HG02623 (cell line): ENCODE data around the gene SEPTIN12.
A peak's percentile ranks its signal among the peaks of the same experiment; 100 is the strongest.
"Not testable (repeated sequence)": the region's sequence is repeated elsewhere in the genome, so short reads cannot be mapped to it uniquely, and the experiment has no call there.

ENCODE experiments used
- ATAC-seq: cut with Tn5 transposase; IDR thresholded peaks from one replicate; pipeline ENCODE4 v1.9.1; 2021; ENCODE audit warnings: moderate library complexity; ENCODE audit not compliant: unreplicated experiment

SEPTIN12 gene

DNA sequence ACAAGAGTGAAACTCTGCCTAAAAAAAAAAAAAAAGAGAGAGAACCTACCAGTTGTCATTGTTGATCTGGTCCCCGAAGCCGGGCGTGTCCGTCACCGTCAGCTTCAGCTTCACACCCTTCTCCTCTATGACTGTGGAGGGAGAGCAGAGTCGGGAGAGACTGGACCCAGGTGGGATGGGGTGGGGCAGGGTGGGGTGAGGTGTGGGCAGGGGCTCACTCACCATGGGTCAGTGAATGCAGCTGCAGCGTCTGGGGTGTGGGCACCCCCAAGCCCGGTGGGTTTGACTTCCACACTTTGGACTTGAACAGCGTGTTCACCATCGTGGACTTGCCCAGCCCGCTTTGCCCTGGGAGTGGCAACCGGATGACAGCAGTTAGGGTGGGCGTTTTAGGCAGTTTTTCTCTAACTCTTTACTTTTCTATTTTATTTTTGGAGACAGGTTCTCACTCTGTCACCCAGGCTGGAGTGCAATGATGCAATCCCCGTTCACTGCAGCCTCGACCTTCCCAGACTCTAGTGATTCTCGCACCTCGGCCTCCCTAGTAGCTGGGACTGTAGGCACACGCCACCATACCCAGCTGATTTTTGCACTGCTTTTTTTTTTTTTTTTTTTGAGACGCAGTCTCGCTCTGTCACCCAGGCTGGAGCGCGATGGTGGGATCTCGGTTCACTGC is 2.2 kb downstream of the SEPTIN12 start:
- no peak for ATAC-seq

DNA sequence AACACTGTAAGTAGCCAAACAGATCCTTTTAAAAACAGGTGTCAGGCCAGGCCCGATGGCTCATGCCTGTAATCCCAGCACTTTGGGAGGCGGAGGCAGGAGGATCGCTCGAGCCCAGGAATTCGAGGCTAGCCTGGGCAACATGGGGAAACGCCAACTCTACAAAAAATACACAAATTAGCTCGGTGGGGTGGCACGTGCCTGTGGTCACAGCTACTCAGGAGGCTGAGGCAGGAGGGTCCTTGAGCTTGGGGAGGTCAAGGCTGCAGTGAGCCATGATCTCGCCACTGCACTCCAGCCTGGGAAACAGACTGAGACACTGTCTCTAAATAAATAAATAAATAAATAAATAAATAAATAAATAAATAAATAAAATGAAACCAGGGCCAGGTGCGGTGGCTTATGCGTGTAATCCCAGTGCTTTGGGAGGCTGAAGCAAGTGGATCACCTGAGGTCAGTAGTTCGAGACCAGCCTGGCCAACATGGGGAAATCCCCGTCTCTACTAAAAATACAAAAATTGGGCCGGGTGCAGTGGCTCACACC is 3.6 kb downstream of the SEPTIN12 start:
- ATAC-seq: not testable (repeated sequence)

DNA sequence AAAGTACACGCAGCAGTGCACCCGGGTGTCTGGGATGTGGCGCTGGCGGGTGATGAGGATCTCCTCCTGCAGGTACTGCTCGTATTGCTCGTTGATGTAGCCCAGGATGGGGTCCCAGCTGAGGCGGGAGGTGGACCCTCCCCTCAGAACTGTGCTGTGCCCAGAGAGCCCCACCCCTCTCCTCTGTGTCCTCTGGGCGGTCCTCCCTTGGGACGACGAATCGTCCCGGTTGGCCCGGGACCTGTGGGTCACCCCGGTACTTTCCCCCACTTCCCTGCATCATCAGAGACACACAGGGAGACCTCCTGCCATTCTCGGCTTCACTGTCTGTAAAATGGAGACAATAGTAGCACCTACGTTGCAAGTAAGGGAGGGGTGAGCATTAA is 4.2 kb downstream of the SEPTIN12 start:
- ATAC-seq: no peak

DNA sequence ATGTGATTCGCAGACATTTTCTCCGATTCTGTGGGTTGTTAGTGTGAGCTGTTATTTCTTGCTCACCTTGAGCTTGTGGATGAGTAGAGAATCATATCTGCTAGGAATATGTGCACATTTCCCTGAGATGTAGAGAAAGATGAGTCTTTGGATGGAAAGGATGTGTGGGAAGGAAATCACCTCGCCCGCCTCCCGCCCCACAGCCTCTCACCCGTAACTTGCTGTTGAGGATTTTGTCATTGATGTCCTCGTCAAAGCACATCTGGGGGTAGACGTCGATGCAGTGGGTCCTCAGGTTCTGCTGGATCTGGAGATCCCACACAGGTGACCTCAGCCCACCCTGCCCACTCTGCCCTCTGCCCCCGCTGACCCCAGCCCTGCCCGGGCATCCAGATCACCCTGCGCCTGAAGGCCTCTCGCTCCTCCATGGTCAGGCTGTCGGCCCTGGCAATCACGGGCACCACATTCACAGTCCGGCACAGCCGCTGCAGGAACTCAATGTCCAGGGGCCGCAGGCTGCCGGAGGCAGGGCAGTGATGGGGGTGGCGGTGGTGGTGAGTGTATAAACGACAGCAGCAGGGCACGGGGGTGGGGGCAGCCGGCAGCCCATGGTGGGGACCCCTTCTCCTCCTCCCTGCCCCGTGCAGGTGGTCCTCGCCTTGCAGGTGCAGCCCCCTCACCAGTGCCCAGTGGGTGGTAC is 4.7 kb downstream of the SEPTIN12 start:
- no peak for ATAC-seq

DNA sequence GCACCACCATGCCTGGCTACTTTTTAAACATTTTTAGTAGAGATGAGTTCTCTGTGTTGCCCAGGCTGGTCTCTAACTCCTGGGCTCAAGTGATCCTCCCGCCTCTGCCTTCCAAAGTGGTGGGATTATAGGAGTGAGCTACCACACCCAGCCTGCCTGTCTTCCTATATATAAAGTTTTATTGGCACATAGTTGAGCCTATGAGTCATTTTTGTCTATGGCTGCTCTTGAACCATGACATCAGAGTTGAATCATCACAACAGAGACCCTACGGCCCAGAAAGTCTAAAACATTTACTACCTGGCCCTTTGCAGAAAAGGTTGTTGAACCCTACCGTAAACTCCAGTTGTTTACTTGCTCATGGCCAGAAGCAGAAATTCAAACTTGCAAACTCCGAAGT is 7.9 kb downstream of the SEPTIN12 start:
- no peak for ATAC-seq

DNA sequence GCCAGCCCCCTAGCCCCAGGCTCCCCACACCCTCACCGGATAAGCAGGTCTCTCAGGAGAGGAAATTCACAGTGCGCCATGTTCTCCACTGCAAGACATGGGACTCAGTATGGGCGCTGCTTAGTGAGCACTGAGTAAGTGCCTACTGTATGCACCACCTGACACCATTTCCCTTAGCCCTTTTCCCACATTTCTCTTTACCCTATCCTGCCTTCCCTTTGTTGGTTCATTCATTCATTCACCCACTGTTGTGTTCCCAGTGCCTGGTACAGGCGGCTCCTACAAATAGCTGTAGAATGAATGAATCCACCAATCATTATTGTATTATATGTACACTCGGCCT is 10.1 kb downstream of the SEPTIN12 start:
- no peak for ATAC-seq

DNA sequence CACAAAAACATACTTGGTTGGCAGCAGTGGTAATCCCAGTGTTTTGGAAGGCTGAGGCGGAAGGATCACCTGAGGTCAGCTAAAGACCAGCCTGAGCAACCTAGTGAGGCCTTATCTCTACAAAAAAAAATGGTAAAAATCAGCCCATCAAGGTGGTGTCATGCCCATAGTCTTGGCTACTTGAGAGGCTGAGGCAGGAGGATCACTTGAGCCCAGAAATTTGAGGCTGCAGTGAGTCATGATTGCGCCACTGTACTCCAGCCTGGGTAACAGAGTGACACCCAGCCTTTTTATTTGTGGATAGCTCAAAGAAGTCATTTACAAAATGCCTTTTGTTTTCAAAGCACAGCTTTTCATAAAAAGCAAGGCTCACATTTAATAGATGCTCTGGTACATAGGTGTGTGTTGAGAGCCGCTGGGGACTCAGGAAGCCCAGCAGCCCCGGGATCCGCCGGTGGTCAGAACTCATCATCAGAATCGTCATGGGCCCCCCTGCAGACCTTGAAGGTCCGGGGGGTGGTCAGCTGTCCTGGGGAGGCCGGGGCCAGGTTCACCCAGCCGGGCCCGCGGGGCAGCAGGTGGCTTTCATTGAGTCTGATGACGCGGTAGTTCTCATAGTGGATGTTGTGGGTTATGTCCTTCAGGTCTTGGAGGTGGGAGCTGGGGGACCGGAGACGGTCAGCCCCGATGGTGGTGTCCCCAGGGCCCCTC is 10.7 kb downstream of the SEPTIN12 start:
- ATAC-seq: no peak

DNA sequence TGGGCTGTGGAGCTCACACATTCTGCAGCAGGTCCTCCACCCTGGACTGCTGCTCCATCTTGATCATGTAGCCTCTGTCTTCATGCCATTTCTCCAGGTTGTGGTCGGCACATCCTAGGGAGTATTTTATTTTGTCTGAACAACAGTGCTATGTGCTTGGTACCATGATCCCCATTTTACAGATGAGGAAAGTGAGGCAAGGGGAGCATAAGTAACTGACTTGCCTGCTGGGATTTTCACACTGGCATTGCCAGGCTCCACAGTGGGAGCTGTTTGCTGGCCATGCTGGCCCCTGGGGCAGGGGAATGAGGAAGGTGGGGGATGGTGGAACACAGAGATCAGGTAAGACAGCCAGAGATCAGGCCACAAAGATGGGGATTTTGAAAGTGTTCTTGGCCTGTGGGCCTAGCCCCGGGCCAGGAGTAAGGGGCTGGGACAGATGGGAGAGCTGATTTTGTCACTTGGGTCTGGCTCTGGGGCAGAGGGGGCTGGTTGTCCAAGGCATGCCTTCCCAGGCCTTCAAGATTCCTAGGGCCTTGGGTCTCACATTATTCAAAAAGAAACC is 11.9 kb downstream of the SEPTIN12 start:
- no peak for ATAC-seq

DNA sequence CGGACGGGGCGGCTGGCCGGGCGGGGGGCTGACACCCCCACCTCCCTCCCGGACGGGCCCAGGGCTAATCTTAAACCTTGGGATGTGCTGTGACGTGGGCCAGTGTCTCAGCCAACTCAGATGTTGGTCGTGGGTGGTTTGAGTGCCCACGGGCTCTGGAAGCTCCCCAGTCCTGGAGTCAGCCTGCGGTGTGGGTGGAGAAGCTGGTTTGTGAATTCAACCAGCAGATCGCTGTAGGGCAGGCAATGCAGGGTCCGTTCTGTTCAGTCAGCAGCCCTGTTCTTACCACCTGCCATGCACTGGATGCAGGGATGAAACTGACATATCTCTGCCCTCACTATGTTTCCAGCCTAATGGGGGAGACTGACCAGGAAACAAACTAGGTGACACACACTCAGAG is 13.1 kb downstream of the SEPTIN12 start:
- ATAC-seq: no peak

DNA sequence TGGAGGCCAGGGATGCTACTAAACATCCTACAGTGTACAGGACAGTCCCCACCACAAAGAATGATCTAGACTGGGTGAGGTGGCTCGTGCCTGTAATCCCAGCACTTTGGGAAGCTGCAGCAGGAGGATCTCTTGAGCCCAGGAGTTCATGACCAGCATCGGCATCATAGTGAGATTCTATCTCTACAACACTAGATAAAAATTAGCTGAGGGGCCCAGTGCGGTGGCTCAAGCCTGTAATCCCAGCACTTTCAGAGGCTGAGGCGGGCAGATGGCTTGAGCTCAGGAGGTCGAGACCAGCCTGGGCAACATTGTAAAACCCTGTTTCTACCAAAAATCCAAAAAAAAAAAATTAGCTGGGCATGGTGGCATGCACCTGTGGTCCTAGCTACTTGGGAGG is 15.8 kb downstream of the SEPTIN12 start:
- ATAC-seq: no peak

DNA sequence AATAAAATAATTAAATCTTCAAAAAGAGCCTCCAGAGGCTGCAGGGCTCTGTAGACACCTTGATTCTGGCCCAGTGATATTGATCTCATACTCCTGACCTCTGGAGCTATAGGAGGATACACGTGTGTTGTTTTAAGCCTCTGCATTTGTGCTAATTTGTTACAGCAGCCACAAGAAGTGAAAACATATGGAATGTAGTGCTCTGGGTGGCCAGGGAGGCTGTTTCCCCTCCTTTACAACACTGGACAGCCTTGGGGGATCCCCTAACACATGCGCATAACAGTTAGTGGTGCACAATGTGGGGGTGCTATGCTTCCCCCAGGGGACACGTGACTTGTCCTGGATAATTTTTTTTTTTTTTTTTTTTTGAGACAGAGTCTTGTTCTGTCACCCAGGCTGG is 16.5 kb downstream of the SEPTIN12 start:
- ATAC-seq: no peak

DNA sequence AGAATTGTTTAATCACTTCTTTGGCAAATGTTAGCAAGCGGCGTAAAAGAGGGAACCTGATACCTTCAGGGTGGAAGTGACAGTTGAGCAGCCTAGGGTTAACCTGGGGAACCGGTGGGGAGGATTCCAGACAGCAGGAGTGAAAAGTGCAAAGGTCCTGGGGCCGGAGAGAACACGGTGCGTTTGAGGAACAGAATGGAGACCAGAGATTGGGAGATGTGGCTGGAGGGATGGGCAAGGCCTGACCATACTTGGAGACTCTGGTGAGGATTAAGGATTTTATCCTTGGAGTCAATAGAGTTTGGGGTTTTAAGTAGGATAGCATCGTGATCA is 18.9 kb downstream of the SEPTIN12 start:
- ATAC-seq: no peak

DNA sequence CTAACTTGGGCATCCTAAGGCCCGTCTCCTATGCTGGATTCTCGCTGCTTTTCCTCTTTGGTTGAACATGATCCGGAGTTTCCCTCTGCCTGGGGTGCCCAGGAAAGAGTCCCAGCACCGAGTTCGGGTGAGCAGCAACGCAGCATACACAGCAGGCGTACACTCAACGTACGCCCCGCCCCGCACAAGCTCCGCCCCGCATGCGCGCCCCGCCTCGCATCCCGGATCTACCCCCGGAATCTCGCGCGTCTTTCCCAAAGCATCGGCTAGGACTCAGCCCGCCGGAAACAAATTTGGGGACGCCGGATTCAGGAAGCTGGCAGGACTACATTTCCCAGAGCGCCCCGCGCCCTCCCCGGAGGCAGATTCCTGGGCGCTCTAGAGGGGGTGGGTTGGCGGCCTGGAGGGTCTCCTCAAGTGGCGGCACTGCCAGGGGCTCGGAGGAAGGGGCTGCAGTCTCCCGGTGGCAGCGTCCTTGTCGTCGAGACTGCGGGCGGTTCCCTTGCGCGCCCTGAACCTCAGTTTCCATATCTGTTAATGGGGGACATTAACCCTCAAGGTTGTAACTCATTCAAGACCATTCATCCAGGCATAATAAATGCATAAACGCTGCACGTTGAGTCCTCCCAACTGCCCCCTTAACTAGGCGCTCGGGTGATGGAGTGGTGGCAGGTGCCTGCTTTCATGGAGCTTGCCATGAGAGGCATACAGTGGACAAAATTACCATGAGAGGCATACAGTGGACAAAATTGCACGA is 19.4 kb downstream of the SEPTIN12 start:
- ATAC-seq: peak; percentile 62

DNA sequence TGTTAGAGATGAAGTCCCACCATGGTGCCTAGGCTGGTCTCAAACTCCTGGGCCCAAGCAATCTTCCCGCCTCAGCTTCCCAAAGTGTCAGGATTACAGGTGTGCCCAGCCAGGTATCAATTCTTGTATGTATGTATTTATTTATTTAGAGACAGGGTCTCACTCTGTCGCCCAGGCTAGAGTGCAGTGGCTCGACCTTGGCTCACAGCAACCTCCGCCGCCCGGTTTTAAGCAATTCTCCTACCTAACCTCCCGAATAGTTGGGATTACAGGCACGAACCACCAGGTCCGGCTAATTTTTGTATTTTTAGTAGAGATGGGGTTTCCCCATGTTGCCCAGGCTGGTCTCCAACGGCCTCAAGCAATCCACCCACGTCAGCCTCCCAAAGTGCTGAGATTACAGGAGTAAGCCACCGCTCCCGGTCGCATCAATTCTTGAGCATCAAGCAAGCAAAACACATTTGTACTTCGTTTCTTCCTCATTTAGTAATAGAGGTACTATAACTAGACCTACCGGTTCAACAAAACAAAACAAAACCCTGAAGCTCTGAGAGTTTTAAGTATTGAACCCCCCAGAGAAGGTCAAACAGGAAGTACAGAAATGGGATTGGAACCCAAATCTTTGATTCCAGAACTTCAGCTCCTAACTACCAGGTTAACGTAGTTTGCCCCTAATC is 20.1 kb downstream of the SEPTIN12 start:
- peak; percentile 2 for ATAC-seq

DNA sequence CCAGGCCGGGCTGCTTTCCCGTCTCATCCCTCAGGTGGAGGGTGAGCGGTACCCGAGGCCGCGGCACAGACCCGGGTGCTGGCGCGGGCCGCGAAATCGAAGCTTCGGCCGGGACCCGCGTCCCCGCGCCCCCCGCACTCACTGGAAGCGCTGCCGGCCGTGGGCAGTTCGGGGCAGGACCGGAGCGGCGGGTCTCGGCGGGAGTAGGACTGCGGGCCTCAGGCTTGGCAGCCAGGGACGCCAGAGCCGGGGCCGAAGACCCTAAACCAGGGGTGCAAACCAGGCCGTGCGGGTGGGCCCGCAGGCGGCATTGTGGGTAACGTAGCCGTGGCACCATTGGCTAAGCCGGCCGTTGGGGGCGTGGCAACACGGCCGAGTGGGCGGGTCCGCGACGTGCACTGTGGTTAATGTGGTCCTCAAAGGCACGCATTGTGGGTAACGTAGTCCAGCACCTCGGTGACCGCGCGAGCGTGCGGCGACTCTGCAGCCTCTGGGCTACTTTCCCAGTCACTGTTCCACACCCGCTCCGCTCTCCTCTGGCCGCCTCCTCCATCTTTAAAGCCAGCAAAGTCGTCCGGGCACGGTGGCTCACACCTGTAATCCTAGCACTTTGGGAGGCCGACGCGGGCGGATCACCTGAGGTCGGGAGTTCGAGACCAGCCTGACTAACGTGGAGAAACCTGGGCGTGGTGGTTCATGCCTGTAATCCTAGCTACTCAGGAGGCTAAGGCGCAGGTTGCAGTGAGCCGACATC is 21.1 kb downstream of the SEPTIN12 start, which contains the start of gene ZNF500:
Gene ZNF500 (minus strand): TSS at position 288 of the 754 bp plus-strand sequence. CDS start 1,184 bp downstream, outside the sequence.
- peak; percentile 70 for ATAC-seq

DNA sequence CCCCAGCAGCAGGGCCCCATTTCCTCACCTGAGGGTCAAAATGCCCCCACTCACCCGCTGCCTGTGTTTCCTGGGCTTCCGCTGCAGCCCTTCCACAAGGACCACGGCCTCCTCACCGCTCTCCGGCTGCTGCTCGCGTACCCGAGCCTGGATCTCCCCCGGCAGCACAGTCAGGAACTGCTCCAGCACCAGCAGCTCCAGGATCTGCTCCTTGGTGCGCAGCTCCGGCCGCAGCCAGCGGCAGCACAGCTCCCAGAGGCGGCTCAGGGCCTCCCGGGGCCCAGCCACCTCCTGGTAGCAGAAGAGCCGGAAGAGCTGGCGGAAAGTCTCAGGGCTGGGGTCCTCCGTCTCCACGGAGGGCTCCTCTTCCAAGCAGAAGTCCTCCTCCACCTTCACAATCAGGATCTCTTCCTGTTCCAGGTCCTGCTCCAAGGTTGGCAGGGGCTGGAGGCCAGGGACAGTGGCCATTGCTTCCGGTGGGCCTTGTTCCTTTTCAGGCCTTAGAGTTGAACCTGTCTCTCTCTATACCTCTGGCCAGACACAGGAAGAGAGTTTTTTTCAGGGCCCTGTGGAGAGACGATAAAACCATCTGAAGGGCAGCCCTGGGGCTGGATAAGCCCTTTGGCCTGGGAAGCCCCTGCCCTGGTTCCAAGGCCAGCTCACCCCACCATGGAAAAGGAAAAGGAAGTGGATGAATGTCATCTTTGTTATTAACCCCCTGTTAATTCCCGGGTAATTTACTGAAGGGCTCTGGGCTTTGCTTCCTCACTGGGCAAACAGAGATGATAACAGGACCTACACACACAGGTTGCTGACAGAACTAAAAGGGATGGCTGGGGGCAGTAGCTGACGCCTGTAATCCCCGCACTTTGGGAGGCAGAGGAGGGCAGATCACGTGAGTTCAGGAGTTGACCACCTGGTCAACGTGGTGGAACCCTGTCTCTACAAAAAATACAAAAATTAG is 22.4 kb downstream of the SEPTIN12 start:
- no peak for ATAC-seq

DNA sequence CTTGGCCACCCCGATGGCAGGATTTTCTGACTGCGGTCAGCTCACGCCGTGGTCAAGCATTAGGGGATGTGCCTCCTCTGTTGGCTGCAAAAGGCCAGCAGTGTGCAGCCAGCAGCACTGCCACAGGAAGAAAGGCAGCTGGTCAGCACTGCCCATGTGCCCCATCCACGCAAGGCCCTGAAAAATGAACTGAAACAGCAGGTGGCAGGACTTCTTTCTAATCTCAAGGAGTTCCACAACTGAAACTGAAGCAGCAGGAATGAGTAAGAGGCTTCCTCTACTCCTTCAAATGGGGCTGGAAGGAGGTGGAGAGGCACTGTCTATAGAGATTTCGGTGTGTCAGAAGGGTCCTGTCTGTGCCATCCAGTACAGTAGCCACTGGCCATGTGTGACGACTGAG is 24.4 kb downstream of the SEPTIN12 start:
- no peak for ATAC-seq

DNA sequence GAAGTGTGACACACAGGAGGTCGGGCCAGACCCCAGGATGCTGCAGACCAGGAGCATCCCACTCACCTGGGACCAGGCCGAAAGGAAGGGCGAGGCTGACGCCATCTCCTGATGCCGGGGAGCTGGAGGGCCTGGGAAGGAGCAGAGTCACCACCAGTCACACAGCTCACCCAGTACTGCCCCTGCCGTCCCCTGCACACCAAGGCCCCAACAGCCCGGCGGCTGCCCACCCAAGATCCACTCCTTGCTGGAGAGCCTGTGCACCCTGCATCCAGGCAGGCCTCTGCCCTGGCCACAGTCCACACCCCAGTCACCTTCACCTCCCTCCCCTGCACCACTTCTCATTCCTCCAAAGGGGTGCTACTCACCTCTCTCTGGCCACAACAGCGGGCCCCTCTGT is 25.9 kb downstream of the SEPTIN12 start:
- no peak for ATAC-seq
